Urinary bladder (tissue), 4 donors: Measurements from ENCODE around the gene CNNM1. TPM values are rescaled to one million over a fixed set of nuclear protein-coding genes. Genes with fewer than 3 reads are reported as not detected.
A peak's percentile ranks its signal among the peaks of the same experiment; 100 is the strongest.

ENCODE experiments used
- DNase-seq: peaks from one replicate; pipeline ENCODE4 v3.0.0-alpha.2; 2015; ENCODE audit errors: extremely low spot score
- H3K27ac ChIP-seq: one replicate; pipeline ENCODE4 v1.5.1; 2013; ENCODE audit warnings: low read depth, mild to moderate bottlenecking, moderate library complexity
- H3K36me3 ChIP-seq: one replicate; pipeline ENCODE4 v1.6.1; 2013; ENCODE audit warnings: mild to moderate bottlenecking, moderate library complexity; ENCODE audit not compliant: insufficient read depth
- H3K4me1 ChIP-seq: one replicate; pipeline ENCODE4 v1.6.1; 2013; ENCODE audit warnings: mild to moderate bottlenecking, moderate library complexity; ENCODE audit not compliant: insufficient read depth
- H3K4me3 ChIP-seq: one replicate; pipeline ENCODE4 v1.5.1; 2013; ENCODE audit warnings: low read depth, low read length
- WGBS: extraction: QIAGEN DNeasy Blood & Tissue Kit; methylation state at CpG from one replicate; pipeline ENCODE4 v1.1.7; 2013; 5-methylcytosine and 5-hydroxymethylcytosine counted together
- polyA plus RNA-seq: library from polyadenylated mRNA; stranded (reverse); fragments of 200-250 nt; gene quantifications from one replicate; pipeline ENCODE4 v1.2.3, GENCODE V29; 2013
- total RNA-seq: library from RNA; depleted of rRNA; stranded (reverse); fragments of >200 nt; gene quantifications from one replicate; pipeline ENCODE4 v1.2.3, GENCODE V29; 2014
- donor health status: healthy with polysubstance abuse.
- donor health status: healthy.

The CNNM1 gene
- total and polyA plus RNA-seq, 2 donors, result 1.6 to 2.3 TPM

GRCh38 chr10:99422529-99423096 lies 93.5 kb downstream of the CNNM1 start:
- no peak overlapping the region for H3K4me3 ChIP-seq
- no peak for DNase-seq
- 95% methylated on average over 5 of the region's 5 CpGs for WGBS
- no peak overlapping the region for H3K27ac ChIP-seq
- peaks cover 4% of the 10 kb centered on the region for H3K36me3 ChIP-seq
- peaks cover 2% of the 10 kb centered on the region for H3K4me1 ChIP-seq

DNA sequence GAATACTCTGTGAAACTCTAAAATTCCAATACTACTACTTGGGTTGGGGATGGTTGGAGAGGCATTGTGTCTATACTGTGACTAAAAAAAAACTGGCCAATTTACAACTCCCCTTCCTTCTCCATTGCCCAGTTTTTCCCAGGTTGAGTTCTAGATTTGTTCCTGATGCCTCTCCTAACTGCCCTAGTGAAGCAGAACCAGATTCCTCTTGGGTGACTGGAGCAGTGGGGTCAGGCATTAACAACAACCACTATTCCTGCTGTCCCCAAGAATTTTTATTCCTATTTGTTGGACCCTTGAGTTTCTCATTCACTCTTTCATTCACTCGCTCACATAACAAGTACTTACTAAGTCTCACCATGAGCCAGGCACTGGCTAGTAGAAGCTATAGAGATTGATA lies 95.5 kb downstream of the CNNM1 start:
- H3K4me3 ChIP-seq, result no peak overlapping the region
- H3K36me3 ChIP-seq, result peaks cover 4% of the 10 kb centered on the region
- H3K4me1 ChIP-seq, result no peaks in the 10 kb centered on the region
- H3K27ac ChIP-seq, result no peak overlapping the region
- DNase-seq, result no peak
- 97% methylated on average over 1 of the region's 1 CpG for WGBS

DNA sequence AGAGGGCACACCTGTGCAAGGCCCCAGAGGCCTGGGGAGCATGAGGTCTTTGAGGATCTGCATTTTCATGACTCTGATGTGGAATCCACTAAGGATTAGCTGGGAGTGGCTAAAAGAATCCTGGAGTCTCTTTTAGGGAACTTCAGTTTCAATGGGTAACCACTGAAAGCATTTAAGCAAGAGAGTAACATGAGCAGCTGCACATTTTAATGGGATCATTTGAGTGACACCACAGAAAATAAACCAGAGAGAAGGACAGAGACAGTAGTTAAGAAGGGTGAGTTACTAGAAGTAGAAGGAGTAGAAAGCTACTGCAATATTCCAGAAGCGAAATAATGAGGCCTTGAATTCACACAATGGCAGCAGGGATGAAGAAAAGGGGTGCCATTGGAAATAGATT lies 96.0 kb downstream of the CNNM1 start:
- no peaks in the 10 kb centered on the region for H3K4me1 ChIP-seq
- no peak overlapping the region for H3K27ac ChIP-seq
- 94% methylated on average over 1 of the region's 1 CpG for WGBS
- no peak for DNase-seq
- H3K4me3 ChIP-seq, result no peak overlapping the region
- H3K36me3 ChIP-seq, result peaks cover 4% of the 10 kb centered on the region

DNA sequence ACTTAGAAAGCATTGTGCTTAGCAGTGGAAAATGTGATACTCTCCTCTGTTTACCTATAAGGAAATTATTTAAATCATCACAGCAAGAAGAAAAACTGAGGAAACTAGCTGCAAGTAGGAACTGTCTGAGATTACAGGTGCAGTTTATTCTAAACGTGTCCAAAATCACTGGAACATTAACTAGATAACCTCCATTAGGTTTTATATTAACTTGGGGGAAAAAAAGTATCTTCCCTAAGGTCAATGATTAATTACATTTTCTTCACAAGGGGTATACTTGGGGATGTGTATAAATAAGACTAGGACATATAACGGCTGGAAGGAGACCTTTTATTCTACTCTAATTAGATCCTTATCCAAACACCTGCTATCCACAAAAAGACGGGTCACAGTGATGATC lies 97.5 kb downstream of the CNNM1 start:
- Histone ChIP-seq H3K36me3 (peaks cover 4% of the 10 kb centered on the region), H3K27ac (no peak overlapping the region), H3K4me1 (no peaks in the 10 kb centered on the region), H3K4me3 (no peak overlapping the region)
- DNase-seq, result no peak
- WGBS, result 79% methylated on average over 3 of the region's 3 CpGs

- Histone ChIP-seq H3K36me3 (peaks cover 4% of the 10 kb centered on the region), H3K4me1 (no peaks in the 10 kb centered on the region), H3K27ac (no peak overlapping the region), H3K4me3 (no peak overlapping the region)
- no peak for DNase-seq
- 89% methylated on average over 4 of the region's 4 CpGs for WGBS
These were observed 98.5 kb downstream of the CNNM1 start for GRCh38 chr10:99427566-99428190.

DNA sequence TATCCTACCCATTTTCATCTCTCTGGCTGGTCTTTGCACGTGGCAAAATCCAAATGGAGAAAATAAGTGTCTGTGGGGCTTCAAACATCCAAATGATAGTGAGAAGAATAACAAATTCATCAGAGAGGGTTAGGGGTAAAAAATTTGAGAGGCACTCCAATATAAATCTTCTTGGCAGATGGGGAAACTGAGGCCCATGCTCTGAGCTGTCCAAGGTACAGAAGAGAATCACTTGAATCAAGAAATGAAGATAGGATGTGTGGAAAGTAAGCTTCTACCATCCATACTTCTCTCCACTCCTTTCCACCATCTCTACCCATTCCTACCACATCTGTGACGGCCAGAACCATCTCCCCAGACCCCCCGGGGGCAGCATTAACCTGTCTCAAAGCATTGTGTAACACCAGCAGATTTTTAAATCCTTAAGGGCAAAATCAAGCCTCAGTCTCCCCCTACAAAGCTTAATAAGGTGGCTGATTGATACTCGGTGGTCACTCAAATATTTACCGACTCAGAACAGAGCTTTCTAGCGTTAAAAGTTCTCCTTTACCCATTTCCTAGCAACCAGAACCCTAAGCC lies 100.5 kb downstream of the CNNM1 start:
- 26% methylated on average over 6 of the region's 6 CpGs for WGBS
- Histone ChIP-seq H3K36me3 (peaks cover 4% of the 10 kb centered on the region), H3K27ac (no peak overlapping the region), H3K4me3 (peak overlapping the region; percentile 61), H3K4me1 (no peaks in the 10 kb centered on the region)
- DNase-seq, result no peak

DNA sequence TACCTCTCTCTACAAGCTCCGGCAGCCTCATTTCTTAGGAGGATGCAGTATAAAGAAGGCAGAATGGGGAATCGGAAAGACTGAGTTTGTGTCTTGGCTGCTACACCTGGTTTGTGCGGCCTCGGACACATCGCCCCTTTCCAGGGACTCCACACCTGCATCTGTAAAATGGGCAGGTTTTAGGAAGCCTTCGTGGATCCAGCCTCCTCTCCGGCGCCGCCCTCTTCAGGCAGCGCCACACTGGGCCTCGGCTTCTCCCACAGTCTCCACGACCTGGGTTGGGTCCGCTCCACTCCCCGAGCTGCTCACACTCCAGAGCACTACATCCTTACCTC lies 100.9 kb downstream of the CNNM1 start:
- 8% methylated on average over 14 of the region's 14 CpGs for WGBS
- Histone ChIP-seq H3K4me3 (peak overlapping the region; percentile 61), H3K36me3 (peaks cover 2% of the 10 kb centered on the region), H3K4me1 (no peaks in the 10 kb centered on the region), H3K27ac (peak overlapping the region; percentile 12)
- no peak for DNase-seq

DNA sequence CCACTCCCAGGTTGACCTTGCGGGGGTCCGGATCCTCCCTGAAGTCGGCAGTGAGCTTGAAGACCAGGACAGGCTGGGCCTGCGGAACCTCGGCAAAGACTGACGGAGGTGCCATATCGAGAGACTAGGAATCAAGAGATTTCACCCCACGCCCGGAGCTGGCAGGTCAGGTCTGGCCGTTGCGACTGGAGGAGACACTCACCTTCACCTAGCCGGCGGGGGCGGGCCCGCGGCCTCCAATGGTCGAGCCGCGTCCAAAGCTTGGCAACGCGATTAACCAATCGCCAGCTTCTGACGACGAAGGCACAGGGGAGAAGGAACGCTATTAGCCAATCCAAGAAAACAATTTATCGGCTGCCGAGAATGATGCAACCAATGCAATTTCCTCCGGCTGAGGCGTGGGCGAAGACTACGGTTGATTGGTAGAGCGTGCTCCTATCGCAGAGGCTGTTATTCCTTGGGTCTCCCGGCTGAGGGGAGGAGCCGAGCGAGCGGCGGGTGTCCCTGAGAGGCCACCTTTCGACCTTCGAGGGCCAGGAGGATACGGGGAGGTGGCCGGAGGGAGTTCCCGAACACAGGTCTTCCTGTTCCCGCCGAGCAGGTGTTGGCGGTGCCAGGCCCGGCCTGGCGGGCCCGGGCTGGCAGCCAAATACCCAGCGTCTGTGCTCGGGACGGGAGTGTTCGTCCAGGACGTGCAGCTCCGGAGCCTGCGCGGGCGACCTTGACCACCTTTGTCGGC lies 101.5 kb downstream of the CNNM1 start, which contains the start of gene GOT1:
GOT1 (minus strand) TSS at position 174 of the 739 bp plus-strand sequence; CDS start at position 115, 59 bp downstream.
- WGBS, result under 1% methylated on average over 59 of the region's 59 CpGs
- peak; percentile 99 for DNase-seq
- H3K4me1 ChIP-seq, result no peaks in the 10 kb centered on the region
- H3K36me3 ChIP-seq, result no peaks in the 10 kb centered on the region
- H3K4me3 ChIP-seq, result peak within 1 kb of the TSS; percentile 64
- peak within 1 kb of the TSS; percentile 84 for H3K27ac ChIP-seq

- H3K27ac ChIP-seq, result peak overlapping the region; percentile 84
- H3K4me3 ChIP-seq, result peak overlapping the region; percentile 64
- no peaks in the 10 kb centered on the region for H3K36me3 ChIP-seq
- no peaks in the 10 kb centered on the region for H3K4me1 ChIP-seq
- WGBS, result under 1% methylated on average over 20 of the region's 20 CpGs
- DNase-seq, result peak; percentile 8
These were observed 102.1 kb downstream of the CNNM1 start for GRCh38 chr10:99431190-99431760.

- Histone ChIP-seq H3K27ac (no peak overlapping the region), H3K4me3 (no peak overlapping the region), H3K4me1 (no peaks in the 10 kb centered on the region), H3K36me3 (no peaks in the 10 kb centered on the region)
- WGBS, result 96% methylated on average over 4 of the region's 4 CpGs
- DNase-seq, result no peak
These were observed 102.9 kb downstream of the CNNM1 start for GRCh38 chr10:99432047-99432446.

DNA sequence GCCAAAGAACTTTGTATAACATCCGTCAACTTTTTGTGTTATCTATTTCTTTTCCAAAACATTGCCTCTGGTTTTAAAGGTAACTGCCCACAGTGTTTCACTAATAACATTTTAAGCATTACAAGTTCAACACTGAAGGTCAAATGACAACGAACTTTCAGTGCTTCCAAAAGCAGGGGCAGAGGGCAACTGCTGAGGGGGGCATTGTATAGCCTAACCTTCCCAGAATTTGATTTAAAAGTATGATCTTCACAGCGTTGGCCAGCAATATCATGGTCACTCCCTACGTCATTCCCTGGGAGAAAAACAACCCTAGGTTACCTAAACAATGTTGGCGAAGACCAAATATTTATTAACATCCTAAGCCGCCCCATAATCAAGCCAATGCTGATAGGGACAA lies 103.7 kb downstream of the CNNM1 start:
- DNase-seq, result no peak
- WGBS, result 78% methylated on average over 6 of the region's 6 CpGs
- H3K4me1 ChIP-seq, result no peaks in the 10 kb centered on the region
- H3K4me3 ChIP-seq, result no peak overlapping the region
- no peak overlapping the region for H3K27ac ChIP-seq
- H3K36me3 ChIP-seq, result no peaks in the 10 kb centered on the region

DNA sequence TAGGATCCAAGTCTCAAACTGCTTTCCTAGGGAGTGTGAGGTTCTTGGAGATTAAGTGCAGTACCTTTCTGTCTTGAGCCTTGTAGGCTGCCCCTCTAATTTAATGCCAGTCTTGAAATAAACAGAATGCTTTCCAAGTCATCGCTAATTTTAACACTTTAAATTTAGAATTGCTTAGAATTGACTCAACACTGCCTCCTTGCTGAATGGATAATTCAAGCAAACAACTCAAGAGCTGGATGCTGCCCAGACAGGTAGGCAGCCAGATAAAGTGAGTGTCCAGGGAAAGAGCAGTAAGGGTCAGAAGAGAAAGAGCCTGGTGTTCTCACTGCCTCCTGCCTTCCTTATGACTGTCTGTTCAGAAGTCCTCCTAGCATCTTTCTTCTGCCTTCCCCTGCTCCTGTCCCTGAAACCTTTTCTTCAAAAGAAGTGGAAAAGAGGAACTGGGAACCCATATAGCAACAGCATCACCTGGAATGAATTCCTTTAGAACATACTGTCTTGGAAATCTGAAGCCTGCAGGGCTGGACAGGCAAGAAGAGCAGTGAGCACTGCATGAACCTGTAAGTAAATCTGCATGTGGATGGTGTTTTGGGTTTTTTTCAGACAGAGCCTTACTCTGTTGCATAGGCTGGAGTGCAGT lies 104.3 kb downstream of the CNNM1 start:
- H3K4me1 ChIP-seq, result no peaks in the 10 kb centered on the region
- H3K4me3 ChIP-seq, result no peak overlapping the region
- WGBS, result 41% methylated on average over 1 of the region's 1 CpG
- no peak overlapping the region for H3K27ac ChIP-seq
- DNase-seq, result no peak
- H3K36me3 ChIP-seq, result no peaks in the 10 kb centered on the region

DNA sequence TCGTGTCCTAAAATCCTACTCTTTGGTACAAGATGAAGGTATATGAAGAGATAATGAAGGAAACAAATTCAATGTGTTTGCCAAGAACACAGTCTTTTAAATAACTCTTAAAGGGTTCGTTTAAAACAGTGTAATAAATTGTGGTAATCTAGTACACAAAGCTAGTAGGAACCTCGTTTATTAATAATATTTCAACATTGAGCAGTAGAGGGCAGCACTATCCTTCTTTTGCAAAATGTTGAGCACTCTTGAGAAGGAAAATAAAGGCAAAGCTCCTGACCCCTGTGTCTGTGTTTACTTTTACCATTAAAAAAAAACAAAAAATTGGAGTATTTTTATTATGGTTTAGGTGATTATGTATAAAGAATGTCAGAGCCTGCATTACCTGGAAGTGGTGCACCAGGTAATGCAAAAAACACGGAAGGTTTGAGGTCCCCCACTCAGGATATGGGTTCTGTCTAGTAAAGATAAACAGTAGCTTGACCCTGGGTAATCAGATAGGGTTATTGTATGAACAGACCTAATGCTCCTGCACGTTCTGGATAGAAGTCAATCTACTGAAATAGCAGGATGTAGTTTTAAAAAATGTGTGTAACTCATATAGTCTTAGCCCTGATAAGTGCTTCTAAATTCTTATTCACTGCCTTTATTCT lies 107.0 kb downstream of the CNNM1 start:
- Histone ChIP-seq H3K27ac (no peak overlapping the region), H3K36me3 (no peaks in the 10 kb centered on the region), H3K4me1 (no peaks in the 10 kb centered on the region), H3K4me3 (no peak overlapping the region)
- 39% methylated on average over 5 of the region's 5 CpGs for WGBS
- DNase-seq, result peak; percentile 28
